Measurements from ENCODE around the gene ANAPC2.

Gene ANAPC2

GRCh38 chr9:137227054-137227852 lies 38.9 kb upstream of the ANAPC2 start, which contains the start of gene RNF224:
Gene RNF224, plus strand, starts transcription at chr9:137227502. Its CDS starts 834 bp downstream, at chr9:137228336.
- peak; percentile 17 to 40 for DNase-seq

- no peak for DNase-seq
Observed at GRCh38 chr9:137226338-137227053, 38.1 kb upstream of the ANAPC2 start.

- no peak for DNase-seq
Observed at GRCh38 chr9:137225699-137226331, 37.5 kb upstream of the ANAPC2 start.

GRCh38 chr9:137224830-137225694 lies 36.7 kb upstream of the ANAPC2 start, which contains the start of gene CYSRT1:
Gene CYSRT1, plus strand, starts transcription at chr9:137225174. Its CDS starts 448 bp downstream, at chr9:137225622.
- DNase-seq = no peak

GRCh38 chr9:137223078-137223970 lies 35.0 kb upstream of the ANAPC2 start:
- DNase-seq = peak; percentile 95 to 97

- no peak for DNase-seq
Observed at GRCh38 chr9:137222190-137223077, 34.1 kb upstream of the ANAPC2 start, which contains the start of gene RNF208. Gene RNF208, minus strand, starts transcription at chr9:137222240. Its CDS starts 1,028 bp downstream, at chr9:137221212.

GRCh38 chr9:137221506-137222111 lies 33.2 kb upstream of the ANAPC2 start:
- no peak for DNase-seq

GRCh38 chr9:137221095-137221505 lies 32.7 kb upstream of the ANAPC2 start:
- no peak for DNase-seq

GRCh38 chr9:137220317-137221094 lies 32.1 kb upstream of the ANAPC2 start:
- no peak for DNase-seq

- no peak for DNase-seq
Observed at GRCh38 chr9:137219757-137220316, 31.5 kb upstream of the ANAPC2 start.

GRCh38 chr9:137218754-137219271 lies 30.5 kb upstream of the ANAPC2 start:
- DNase-seq = no peak

GRCh38 chr9:137218212-137218753 lies 29.9 kb upstream of the ANAPC2 start:
- DNase-seq = no peak

- no peak for DNase-seq
Observed at GRCh38 chr9:137217276-137218211, 29.2 kb upstream of the ANAPC2 start.

GRCh38 chr9:137216188-137216965 lies 28.0 kb upstream of the ANAPC2 start:
- DNase-seq = no peak

GRCh38 chr9:137215196-137215986 lies 27.0 kb upstream of the ANAPC2 start:
- DNase-seq = no peak
